ENCODE results near the gene LLGL2. TPM values are rescaled to one million over a fixed set of nuclear protein-coding genes. Genes with fewer than 3 reads are reported as not detected.

Gene LLGL2
- total RNA-seq, 1 experiment from 2014 or later: 165 TPM

GRCh38 chr17:75500419-75501216 is 24.9 kb upstream of the LLGL2 start:
- no peak for TF ChIP-seq CTCF (IDR thresholded peaks at IDR 0.05; ENCODE audit: insufficient read depth in 1 of 2, low read depth in 1 of 2, low read length in 1 of 2, severe bottlenecking in 1 of 2, unreplicated experiment in 1 of 2)
- intact Hi-C loops (cut with micrococcal nuclease; ENCODE audit: unreplicated experiment): no loop called here
- Mint-ChIP-seq H3K27ac (ENCODE audit: unreplicated experiment) (no peak overlapping the region), H3K27me3 (ENCODE audit: insufficient read depth, unreplicated experiment) (no peaks in the 10 kb centered on the region), H3K9me3 (ENCODE audit: unreplicated experiment) (no peaks in the 10 kb centered on the region), H3K4me3 (ENCODE audit: unreplicated experiment) (no peak overlapping the region), H3K4me1 (ENCODE audit: low read depth, unreplicated experiment) (no peaks in the 10 kb centered on the region), H3K36me3 (ENCODE audit: insufficient read depth, unreplicated experiment) (peaks cover 75% of the 10 kb centered on the region)
- Histone ChIP-seq H3K27me3 (replicated peaks; ENCODE audit: control insufficient read depth, insufficient read depth, low read length) (no peaks in the 10 kb centered on the region), H3K9me3 (no peaks in the 10 kb centered on the region), H3K4me1 (no peaks in the 10 kb centered on the region), H3K4me3 (ENCODE audit: low read depth, low read length) (no peak overlapping the region), H3K36me3 (ENCODE audit: control insufficient read depth, insufficient read depth, low read length) (peaks cover 1% of the 10 kb centered on the region)
- ChIA-PET CTCF (no interaction called here), POLR2A (interaction anchor here (0.6 kb wide), 1 partner anchor 68 kb away, joined by 9 read pairs; no protein-coding TSS in a partner anchor)
- DNase-seq: no peak
- BruUV-seq (replicated peaks): TSS peak; percentile 33

GRCh38 chr17:75501378-75502071 is 24.0 kb upstream of the LLGL2 start:
- H3K4me1 ChIP-seq: no peaks in the 10 kb centered on the region
- DNase-seq: no peak
- H3K4me3 ChIP-seq (ENCODE audit: low read depth, low read length): no peak overlapping the region
- Mint-ChIP-seq H3K4me1 (ENCODE audit: low read depth, unreplicated experiment) (no peaks in the 10 kb centered on the region), H3K36me3 (ENCODE audit: insufficient read depth, unreplicated experiment) (peaks cover 78% of the 10 kb centered on the region), H3K27me3 (ENCODE audit: insufficient read depth, unreplicated experiment) (no peaks in the 10 kb centered on the region), H3K4me3 (ENCODE audit: unreplicated experiment) (no peak overlapping the region), H3K9me3 (ENCODE audit: unreplicated experiment) (no peaks in the 10 kb centered on the region), H3K27ac (ENCODE audit: unreplicated experiment) (no peak overlapping the region)
- BruUV-seq (replicated peaks): no TSS peak
- ChIA-PET CTCF (no interaction called here), POLR2A (no interaction called here)
- H3K9me3 ChIP-seq: no peaks in the 10 kb centered on the region
- peaks cover 1% of the 10 kb centered on the region; the same call in 1 of the 2 replicates for H3K36me3 ChIP-seq (ENCODE audit: control insufficient read depth, insufficient read depth, low read length)
- no peaks in the 10 kb centered on the region for H3K27me3 ChIP-seq (replicated peaks; ENCODE audit: control insufficient read depth, insufficient read depth, low read length)
- TF ChIP-seq CTCF (IDR thresholded peaks at IDR 0.05; ENCODE audit: insufficient read depth in 1 of 2, low read depth in 1 of 2, low read length in 1 of 2, severe bottlenecking in 1 of 2, unreplicated experiment in 1 of 2): no peak
- intact Hi-C loops (cut with micrococcal nuclease; ENCODE audit: unreplicated experiment): no loop called here

GRCh38 chr17:75502072-75502720 is 23.3 kb upstream of the LLGL2 start:
- POLR2A ChIA-PET: no interaction called here

More at GRCh38 chr17:75502072-75502720, 23.3 kb upstream of the LLGL2 start:
- H3K27ac Mint-ChIP-seq (ENCODE audit: unreplicated experiment): no peak overlapping the region
- intact Hi-C loops (cut with micrococcal nuclease; ENCODE audit: unreplicated experiment): no loop called here
- H3K36me3 ChIP-seq (ENCODE audit: control insufficient read depth, insufficient read depth, low read length): peaks cover 1% of the 10 kb centered on the region; the same call in 1 of the 2 replicates
- no peak overlapping the region for H3K4me3 Mint-ChIP-seq (ENCODE audit: unreplicated experiment)
- no peaks in the 10 kb centered on the region for H3K27me3 Mint-ChIP-seq (ENCODE audit: insufficient read depth, unreplicated experiment)
- H3K4me1 Mint-ChIP-seq (ENCODE audit: low read depth, unreplicated experiment): no peaks in the 10 kb centered on the region
- no peaks in the 10 kb centered on the region for H3K27me3 ChIP-seq (replicated peaks; ENCODE audit: control insufficient read depth, insufficient read depth, low read length)
- H3K9me3 ChIP-seq: no peaks in the 10 kb centered on the region
- H3K36me3 Mint-ChIP-seq (ENCODE audit: insufficient read depth, unreplicated experiment): peaks cover 78% of the 10 kb centered on the region
- H3K4me1 ChIP-seq: no peaks in the 10 kb centered on the region
- no peak for DNase-seq
- CTCF ChIA-PET: interaction anchor here (1.5 kb wide), 1 partner anchor 131 kb away, joined by 5 read pairs; the partner anchor contains the start of gene SMIM5
- no peaks in the 10 kb centered on the region for H3K9me3 Mint-ChIP-seq (ENCODE audit: unreplicated experiment)
- no TSS peak for BruUV-seq (replicated peaks)
- no peak for TF ChIP-seq CTCF (IDR thresholded peaks at IDR 0.05; ENCODE audit: insufficient read depth in 1 of 2, low read depth in 1 of 2, low read length in 1 of 2, severe bottlenecking in 1 of 2, unreplicated experiment in 1 of 2)
- H3K4me3 ChIP-seq (ENCODE audit: low read depth, low read length): no peak overlapping the region

Measured in Caco-2 (cell line).